ENCODE measurements around the gene PRKCG.
"Not testable (repeated sequence)": the region's sequence is repeated elsewhere in the genome, so short reads cannot be mapped to it uniquely, and the experiment has no call there.

Gene PRKCG

DNA sequence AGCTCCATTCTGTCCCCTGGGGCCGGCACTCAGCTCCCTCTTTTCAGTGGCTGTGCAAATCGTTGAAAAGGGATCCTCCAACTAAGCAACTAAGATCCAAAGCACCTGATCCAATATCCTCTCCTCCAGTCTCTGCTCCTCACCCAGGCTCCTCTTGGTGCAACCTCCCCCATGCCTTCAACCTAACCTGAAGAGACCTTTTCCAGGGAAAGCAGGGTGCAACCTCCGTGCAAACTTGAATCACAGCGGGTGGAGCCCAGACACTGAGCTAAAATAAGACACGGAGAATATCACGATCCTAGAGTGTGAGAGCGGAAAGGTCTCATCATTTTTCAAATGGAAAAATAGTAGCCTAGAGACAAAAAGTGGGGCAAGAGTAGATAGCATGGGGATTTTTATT is 35.4 kb downstream of the PRKCG start:
- DNase-seq = peak in 2 of 10 donors; percentile 9 to 33
- intact Hi-C loops (cut with DNase I) = no loop called here

DNA sequence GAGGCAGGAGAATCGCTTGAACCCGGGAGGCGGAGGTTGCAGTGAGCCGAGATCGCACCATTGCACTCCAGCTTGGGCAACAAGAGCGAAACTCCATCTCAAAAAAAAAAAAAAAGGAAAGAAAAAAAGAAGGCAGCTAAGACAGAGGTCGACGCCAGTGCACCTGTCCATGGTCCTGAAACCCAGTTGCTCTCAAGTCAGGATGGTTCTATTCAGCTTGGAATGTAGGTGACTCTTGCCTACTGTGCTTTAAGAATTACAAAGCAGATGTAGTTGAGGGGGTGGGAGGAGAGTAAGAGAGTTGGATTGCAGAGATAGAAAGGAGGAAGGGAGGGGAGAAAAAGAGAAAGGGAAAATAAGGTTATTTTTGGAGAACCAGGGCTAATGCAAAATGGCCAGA is 45.7 kb downstream of the PRKCG start:
- intact Hi-C loops (cut with DNase I) = no loop called here
- peak in 2 of 10 donors; percentile 11 to 18 for DNase-seq

DNA sequence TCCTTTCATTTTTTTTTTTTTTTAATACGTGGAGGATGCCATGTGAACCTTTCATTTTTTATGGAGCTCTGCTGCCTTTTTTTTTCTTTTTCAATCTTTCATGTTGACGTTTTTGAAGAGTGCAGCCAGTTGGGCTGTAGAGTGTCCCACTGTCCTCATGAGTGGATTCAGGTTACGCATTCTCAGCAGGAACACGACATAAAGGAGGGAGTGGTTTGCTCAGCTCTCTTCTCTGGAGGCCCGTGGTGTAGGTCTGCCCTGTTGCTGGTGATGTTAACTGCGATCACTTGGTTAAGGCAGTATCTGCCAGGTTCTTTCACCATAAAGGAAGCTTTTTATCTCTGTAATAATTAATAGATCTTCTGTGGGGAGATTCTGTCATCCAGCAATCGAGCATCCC is 54.0 kb downstream of the PRKCG start:
- intact Hi-C loops (cut with DNase I) = no loop called here
- peak in 1 of 10 donors; percentile 18 for DNase-seq

DNA sequence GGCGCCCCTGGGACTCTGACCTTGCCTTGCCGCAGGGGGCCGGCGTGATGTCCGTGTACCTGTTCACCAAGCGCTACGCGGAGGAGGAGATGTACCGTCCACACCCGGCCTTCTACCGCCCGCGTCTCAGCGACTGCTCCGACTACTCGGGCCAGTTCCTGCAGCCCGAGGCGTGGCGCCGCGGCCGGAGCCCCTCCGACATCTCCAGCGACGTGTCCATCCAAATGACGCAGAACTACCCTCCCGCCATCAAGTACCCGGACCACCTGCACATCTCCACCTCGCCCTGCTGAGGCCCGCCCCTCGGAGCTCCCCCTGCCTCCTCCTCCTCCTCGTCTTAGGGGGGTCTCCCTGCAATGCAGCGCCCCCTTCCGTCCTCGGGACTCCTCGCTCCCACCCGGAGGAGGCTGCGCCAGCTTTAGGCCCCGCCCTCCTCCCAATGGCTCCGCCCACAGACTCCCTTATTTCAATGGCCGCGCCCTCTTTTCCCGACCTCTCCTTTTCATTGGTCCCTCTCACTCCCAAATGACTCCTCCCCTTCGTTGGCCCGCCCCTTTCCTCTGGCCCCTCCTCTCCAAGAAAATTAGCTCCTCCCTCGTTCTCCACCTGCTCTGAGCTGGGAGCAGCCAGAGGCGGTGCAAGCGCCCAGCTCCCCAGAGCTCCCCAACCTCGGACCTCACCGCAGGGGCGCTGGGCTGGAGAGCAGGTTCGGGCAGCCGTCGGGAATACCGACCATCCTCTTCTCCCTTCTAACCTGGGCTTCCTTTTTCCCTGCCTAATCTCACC is 60.2 kb downstream of the PRKCG start:
- intact Hi-C loops (cut with DNase I) = no loop called here
- peak in 2 of 10 donors; percentile 77 to 85 for DNase-seq

DNA sequence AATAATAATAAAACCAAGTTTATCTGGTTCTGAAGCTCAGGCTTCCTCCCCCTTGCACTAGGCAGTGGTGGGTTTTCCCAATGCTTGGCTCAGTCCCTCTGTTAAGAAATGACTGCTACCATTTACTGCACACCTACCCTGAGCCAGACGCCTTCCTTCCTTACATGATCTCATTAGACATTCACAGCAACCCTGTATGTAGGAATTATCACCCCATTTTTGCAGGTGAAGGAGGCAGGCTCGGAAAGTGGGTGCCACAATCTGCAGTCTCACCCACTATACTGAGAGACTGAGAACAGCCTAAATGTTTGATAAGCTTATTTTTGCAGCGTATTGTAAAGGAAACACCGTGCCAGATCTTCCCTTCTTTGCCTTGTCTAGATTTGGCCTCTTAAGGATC is 62.4 kb downstream of the PRKCG start:
- intact Hi-C loops (cut with DNase I) = no loop called here

DNA sequence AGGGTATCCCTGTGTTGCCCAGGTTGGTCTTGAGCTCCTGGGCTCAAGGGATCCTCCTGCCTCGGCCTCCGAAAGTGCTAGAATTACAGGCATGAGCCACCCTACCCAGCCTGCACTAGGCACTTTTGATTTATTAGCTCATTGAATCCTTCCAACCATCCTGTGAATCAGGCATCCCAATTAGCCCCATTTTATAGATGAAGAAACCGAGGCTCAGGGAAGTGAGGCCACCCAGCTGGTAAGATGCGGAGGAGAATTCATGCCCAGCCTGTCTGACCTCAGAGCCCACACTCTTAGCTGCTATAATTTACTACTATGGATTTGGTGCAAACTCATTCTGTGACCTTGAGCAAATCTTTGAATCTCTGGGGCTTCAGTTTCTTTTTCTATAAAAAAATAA is 62.9 kb downstream of the PRKCG start:
- intact Hi-C loops (cut with DNase I) = no loop called here
- DNase-seq = peak in 1 of 10 donors; percentile 12

More for the DNA sequence above, 62.4 kb downstream of the PRKCG start:
- DNase-seq = no peak

DNA sequence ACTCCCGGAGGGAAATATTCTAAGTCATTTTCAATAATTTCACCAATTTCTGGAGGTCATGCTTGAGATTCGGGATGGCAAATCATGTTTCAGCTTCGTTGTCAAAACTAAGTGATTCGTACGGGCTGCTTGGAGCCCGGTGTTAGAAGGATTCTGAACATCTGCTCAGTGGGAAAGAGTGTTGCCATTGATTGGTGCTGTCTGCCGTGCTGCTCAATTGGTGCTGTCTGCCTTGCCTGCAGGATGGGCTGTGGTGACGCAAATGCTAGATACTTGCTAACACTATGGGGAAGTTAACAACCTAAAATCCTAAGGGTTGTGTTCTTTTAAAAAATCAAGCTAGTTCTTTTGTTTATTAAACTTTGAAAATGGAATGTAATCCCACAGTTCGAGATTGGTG is 63.4 kb downstream of the PRKCG start:
- DNase-seq = peak in 8 of 10 donors; percentile 41 to 91 (median 56)
- intact Hi-C loops (cut with DNase I) = no loop called here

DNA sequence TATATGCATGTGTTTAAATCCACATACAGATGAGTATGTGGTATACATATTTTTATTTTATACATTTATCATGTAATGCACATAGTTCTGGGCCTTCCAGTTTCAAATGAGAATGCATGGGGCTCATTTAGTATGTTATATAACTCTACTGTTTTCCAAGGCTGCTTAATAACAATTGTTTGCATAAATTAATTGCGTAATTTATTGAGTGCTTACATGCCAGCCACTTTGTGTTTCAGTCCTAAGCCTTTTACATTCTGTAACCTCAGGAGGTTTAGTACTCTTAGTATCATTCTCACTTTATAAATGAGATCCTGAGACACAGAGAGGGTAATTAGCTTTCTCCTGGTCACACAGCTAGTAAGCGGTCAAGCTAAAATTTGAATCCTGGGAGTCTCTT is 64.0 kb downstream of the PRKCG start:
- DNase-seq = no peak
- intact Hi-C loops (cut with DNase I) = no loop called here

DNA sequence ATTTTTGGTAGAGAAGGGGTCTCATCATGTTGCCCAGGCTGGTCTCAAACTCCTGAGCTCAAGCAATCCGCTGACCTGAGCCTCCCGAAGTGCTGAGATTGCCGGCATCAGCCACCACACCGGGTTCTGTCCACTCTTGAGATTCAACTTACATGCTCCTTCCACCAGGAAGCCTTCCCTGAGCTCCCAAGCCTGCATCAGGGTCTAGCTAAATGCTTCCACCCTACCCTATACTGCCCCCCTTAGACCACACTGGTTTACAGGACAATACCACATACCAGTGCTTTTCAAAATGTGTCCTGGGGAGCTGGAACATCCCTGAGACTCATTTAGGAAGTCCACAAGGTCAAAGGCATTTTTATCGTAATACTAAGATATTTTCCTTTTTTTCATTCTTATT is 65.6 kb downstream of the PRKCG start:
- peak in 2 of 10 donors; percentile 3 to 26 for DNase-seq
- intact Hi-C loops (cut with DNase I) = no loop called here

DNA sequence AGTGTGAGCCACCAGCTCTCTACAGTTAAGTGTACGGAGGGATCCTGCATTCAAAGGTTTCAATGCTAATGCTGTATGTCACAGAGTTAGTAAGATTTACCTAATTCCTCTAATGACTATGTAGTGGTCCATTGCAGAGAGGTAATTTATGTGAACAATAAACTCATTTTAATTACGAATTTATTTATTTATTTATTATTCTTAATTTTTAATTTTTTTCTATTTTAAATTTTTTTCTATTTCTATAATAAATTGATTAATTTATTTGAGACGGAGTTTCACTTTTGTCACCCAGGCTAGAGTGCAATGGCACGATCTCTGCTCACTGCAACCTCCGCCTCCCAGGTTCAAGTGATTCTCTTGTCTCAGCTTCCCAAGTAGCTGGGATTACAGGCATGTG is 66.6 kb downstream of the PRKCG start:
- intact Hi-C loops (cut with DNase I); DNase-seq: not testable (repeated sequence)

DNA sequence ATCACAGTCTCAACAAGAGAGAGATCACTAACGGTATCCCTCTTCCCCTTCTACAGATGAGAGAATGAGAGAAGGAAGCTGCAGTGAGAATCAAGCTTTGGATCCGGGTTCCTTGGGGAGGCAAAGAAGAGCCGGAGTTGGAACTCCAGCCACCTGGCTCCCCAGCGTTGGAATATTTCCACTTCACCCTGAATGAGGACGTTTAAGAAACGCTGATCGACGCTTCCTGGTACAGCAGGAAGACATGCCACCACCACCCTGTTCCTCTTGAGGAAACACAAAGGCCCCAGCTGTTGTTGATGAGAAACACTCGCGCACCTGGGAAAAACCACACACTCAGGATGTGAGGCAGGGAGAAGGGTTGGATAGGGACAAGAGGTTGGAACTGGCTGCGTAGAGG is 69.4 kb downstream of the PRKCG start:
- DNase-seq = peak in 2 of 10 donors; percentile 24 to 59
- intact Hi-C loops (cut with DNase I) = no loop called here

DNA sequence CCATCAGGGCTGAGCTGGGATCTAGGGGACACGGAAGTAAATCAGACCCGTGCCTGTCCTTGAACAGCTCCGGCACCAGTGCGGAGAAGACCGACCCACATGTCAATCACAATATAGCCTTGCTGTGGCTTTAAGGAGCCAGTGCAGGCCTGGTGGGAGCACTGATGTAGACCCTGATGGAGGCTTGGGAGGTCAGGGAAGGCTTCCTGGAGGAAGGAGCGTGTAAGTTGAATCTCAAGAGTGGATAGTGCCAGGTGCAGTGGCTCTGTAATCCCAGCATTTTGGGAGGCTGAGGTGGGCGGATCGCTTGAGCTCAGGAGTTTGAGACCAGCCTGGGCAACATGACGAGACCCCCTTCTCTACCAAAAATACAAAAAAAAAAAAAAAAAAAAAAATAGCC is 70.0 kb downstream of the PRKCG start:
- DNase-seq = peak in 2 of 10 donors; percentile 13 to 35
- intact Hi-C loops (cut with DNase I) = no loop called here

DNA sequence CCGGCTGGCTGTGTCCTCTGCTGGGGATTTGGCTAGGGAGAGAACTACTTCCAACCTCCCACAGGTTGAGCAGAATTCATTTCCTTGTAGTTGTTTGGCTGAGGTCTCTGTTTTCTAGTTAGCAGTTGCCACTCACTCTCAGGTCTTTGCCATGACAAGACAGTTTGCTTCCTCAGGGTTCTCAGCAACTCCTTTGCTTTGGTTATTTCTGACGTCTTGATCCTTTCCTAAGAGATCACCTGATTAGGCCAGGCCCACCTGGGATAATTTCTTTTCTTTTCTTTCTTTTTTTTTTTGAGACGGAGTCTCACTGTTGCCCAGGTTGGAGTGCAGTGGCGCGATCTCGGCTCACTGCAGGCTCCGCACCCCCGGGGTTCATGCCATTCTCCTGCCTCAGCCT is 71.4 kb downstream of the PRKCG start:
- intact Hi-C loops (cut with DNase I) = no loop called here
- peak in 2 of 10 donors; percentile 42 to 44 for DNase-seq
